Embryonic facial prominence (tissue), 1 donor: Measurements from ENCODE around the gene RIPPLY2.
"Not testable (repeated sequence)": the region's sequence is repeated elsewhere in the genome, so short reads cannot be mapped to it uniquely, and the experiment has no call there.

ENCODE experiments used
- DNase-seq: peaks from one replicate; pipeline ENCODE4 v3.0.0-alpha.2; 2016; ENCODE audit errors: extremely low spot score

Gene RIPPLY2, protein sequence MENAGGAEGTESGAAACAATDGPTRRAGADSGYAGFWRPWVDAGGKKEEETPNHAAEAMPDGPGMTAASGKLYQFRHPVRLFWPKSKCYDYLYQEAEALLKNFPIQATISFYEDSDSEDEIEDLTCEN

DNA sequence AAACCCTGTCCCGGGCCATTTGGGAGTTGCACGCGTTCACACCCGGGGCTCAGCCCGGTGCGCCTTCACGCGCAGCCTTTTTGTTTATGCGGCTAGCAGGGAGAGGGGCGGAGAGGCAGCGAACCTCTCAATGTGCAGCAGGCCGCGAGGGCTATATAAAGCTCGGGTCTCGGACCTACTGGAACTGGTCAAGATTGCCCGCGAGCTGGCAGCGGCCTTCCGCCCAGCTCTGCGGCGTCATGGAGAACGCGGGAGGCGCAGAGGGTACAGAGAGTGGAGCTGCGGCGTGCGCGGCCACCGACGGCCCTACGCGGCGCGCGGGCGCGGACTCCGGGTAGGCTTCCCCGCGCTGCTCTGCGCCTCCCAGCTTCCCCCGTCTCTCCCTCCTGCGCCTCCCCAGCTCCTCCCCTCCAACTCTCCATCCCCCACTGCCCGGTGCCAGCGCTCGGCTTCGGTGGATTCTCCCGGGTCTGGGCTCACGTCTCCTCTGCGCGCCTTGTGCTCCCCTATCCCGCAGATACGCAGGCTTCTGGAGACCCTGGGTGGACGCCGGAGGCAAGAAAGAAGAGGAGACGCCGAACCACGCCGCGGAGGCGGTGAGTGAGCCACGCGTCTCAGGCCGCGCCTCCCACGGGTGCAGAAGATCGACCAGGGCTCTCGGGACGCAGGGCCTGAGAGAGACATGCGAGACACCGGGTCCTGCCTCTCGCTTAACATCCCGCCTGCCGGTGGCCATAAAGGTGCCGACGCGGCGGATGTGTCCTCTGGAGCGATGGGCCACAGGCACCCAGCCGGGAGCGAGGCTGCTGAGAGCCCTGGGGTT, at the start of gene RIPPLY2:
TSS of gene RIPPLY2 (plus strand) at position 183 of the 823 bp plus-strand sequence. CDS start at position 240, 57 bp downstream.
- no peak for DNase-seq

DNA sequence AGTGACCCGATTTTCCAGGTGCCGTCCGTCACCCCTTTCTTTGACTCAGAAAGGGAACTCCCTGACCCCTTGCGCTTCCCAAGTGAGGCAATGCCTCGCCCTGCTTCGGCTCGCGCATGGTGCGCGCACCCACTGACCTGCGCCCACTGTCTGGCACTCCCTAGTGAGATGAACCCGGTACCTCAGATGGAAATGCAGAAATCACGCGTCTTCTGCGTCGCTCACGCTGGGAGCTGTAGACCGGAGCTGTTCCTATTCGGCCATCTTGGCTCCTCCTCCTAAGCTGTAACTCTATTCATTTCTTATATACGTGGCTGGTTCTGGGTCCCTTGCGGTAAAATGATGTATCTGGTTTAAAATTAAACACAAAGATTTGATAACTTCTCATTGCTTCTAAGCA, 49.7 kb upstream of the RIPPLY2 start:
- DNase-seq, result not testable (repeated sequence)

DNA sequence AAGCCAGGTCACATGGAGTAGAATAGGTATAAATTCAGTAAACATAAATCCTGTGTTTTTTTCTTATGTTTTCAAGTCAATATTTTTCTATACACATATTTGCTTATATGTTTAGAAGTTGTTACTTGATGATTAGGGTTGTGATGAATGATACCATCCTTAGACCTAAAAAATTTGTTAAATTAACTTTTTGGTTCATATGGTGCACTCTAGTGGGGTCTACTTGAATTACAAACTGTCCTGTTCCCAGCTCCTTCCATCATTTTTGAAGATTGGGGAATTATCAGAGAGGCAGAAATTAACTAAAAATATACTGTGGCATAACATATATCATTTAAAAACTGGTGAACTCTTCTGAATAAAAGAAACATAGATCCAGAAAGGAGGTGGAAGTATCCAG, 48.3 kb upstream of the RIPPLY2 start:
- DNase-seq, result no peak

DNA sequence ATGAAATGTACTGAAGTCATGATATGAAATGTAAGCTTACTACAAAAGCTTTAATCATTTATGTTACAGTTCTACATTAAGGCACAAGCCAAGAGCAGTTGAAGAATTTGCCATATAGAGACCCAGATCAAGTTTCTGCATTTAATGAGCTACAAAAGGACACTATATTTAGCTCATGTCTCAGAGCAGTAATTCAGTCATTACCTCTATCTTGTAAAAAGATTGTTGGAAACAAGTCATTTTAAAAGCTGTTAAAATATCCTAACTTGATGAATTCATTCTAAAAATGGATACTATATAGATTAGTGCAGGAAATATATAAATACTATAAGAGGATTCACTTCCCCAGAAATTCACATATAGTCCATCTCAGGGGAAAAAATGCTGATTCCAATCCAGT, 45.2 kb upstream of the RIPPLY2 start:
- no peak for DNase-seq

DNA sequence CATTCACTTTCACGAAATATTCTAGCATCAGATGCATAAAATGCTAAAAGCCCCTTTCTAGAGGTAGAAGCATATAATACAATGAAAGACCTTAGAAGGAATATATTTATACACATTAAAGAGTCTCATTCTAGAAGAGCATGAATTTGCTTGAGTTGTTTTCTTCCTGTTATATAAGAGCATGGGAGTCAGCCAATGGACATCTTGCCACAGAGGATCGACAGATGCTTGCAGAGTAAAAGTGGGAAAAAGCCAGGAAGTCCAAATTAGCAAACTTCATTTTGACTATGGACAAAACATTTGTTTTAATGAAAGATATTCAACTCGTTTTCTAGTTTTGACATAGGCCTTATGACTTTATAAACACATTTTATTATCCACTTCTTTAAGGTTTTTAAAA, 44.2 kb upstream of the RIPPLY2 start:
- DNase-seq, result no peak

DNA sequence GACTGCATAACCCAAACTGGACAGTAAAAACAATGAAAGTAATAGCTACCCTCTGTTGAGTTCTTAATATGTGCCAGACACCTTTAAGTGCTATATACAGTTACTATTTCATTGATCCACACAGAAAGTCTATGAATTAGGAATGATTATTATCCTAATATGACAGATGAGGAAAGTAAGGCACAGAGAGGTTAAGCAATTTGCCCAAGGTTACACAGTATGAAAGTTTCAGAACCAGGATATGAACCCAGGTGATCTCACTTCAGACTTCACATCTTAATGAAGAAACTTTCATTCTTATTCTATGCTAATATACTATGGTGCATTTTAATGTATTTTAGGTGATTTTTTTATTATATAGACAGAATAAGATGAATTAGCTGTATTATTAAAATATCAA, 40.6 kb upstream of the RIPPLY2 start:
- no peak for DNase-seq

DNA sequence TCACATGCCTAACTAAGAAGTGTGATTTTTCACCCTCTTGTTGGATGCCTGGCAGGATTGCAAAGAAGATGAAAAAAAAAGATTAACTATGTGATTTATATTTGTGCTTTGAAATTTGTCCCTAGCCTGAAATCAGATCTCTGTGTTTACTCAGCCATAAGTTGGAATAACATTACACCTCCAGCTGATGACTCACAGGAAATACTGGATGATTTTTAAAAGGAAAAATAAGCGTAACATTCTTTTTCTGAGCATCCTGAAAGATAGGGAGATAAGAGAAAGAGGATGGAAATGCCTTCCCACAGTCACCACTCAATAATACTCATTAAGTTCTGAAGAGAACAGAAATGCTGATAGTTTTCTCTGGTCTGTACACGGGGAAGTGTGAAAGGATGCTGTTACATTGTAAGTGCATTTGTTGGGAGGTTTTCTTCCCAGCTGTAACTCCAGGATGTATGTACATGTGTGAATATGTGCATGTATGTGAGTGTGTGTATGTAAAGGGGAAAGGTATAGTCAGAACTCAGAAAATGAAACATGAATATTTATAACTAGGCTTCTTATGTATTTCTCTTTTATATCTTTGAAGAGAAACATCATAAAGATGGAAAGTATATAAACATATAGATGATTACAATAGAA, 37.4 kb upstream of the RIPPLY2 start:
- DNase-seq, result no peak

DNA sequence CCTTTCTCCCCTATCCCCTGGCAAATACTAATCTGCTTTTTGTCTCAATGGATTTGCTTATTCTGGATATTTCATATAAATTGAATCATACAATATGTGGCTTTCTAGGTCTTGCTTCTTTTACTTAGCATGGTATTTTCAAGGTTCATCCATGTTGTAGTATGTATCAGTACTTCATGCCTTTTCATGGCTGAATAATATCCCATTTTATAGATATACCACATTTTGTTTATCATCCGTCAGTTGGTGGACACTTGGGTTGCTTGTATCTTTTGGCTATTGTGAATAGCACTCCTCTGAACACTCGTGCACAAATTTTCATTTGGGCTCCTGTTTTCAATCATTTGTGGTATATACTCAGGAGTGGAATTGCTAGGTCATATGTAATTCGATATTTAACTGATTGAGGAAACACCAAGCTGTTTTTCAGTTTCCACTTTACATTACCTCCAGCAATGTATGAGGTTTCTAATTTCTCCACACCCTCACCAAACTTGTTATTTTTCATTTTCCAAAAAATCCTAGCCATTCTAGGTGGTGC, 30.5 kb upstream of the RIPPLY2 start:
- DNase-seq, result no peak

DNA sequence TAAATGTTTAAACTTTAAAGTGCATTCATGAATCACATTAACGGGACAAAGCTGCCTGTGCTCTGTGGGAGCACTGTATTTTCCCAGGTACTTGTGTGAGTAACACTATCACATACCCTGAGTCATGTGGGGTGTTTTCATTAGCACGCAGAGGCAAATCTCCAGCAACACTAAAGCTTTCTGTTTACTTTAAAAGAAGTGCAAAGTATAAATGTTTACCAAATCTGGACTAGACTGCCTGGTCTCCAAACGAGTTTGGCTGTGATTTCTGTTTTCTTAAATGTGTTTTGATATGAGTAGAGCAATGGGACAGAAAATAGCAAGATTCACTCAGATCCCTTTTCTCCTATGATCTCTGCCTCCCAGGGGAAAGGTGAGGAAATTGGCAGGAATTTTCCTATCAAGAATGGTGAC, 28.8 kb upstream of the RIPPLY2 start:
- DNase-seq, result no peak

DNA sequence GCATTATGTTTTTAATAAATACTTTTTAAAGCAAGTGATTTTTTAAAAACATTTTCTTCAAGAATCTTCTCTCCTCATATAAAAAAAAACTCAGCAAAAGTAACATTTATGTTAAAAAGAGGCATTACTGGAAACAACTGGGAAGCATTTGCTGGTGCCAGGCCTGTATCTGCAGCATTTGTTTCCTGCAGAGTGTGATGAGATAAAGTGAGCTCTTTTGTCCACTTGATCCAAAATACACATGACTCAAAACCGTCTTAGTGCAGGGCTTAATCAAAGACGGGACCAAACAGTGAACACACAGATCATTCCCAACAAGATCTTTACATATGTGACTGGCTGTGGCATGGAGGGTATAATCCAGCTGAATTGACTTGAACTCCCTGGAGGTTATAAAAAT, 28.3 kb upstream of the RIPPLY2 start:
- no peak for DNase-seq

DNA sequence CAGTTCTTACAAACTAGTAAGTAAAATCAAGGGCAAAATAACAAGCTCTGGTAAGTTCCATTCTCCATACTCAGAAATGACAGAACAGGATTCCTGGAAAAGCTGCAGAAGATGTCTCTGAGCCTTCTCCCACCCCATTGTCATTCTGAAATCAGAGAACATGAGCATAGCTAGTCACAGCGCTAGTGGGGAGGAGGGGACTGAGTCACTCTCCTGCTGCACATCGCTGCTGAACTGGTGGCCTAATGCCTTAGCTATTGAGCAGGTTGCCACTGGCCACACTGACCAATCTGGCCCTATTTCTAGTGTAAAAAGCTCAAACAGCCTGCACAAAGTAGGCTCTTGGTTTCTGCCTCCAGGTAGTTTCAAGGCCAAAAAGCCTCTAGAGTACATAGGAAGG, 26.1 kb upstream of the RIPPLY2 start:
- DNase-seq, result no peak

DNA sequence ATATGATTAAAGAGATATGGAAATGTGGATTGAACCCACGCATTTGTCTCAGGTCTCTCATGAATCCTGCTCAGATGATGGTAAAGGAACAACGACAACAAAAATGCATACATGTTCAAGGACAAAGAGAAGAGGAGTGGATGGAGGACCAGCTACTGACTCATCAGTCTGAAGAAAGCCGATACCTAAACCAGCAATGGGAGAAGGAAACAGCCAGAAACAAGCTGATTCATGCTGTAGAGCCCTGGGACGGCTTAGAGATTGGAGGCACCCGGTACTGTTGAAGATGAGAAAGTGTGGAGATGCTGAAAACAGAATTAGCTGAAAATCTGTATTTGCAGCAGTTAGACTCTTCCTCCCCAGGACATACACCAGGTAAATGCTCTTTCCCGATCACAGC, 14.4 kb upstream of the RIPPLY2 start:
- DNase-seq, result no peak

DNA sequence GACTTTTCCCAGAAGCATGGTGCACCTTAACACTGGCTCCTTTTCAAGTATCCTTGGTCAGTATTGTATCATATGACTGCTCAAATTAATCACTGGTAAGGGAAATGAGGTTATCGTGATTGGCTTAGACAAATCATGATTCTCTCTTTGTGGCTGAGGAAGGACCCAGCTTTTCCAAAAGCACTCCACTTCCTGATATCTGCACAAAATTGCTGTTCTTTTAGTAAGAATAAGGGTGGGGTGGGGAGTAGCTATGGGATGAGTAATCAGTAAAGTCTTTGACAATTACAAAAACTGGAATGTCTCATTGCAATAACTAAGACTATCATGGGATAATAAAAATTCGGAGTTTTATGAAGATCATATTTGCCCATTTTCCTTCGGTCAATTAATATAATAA, 9.0 kb upstream of the RIPPLY2 start:
- no peak for DNase-seq

DNA sequence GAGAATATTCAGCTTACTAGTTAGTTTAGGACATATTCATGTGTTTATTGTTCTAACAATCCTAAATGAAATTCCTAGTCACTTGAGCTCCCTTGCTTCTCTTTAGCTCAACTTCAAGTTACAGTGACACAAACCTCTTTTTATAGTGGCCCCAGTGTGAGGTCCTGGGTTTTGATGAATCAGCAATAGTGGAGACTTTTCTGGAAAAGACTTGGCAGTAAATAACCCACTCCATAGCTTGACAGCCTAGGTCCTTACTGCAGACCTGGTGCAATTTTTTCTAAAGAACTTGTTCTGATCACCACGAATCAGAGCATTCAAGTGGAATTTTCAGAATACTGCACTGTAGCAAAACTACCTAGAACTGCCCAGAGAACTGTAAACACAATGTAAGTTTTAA, 6.9 kb upstream of the RIPPLY2 start:
- no peak for DNase-seq

DNA sequence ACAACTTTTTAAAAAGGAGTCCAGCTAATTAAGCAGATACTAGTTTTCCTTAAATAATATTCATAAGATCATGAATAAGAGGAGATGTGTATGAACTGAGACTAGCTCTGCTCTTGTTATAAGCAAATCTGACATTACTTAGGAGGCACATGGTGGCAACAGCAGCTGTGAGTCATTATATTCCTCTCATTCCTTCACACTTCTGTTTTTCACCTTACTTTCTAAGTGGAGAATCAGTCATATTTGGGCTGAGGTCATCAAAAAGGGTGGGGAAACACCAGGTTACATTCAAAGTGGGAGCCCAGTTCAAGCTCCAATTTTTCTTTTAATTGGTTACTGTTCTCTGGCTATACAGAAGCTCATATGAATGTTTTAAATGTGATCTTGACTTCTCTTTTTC, 6.0 kb upstream of the RIPPLY2 start:
- DNase-seq, result no peak

DNA sequence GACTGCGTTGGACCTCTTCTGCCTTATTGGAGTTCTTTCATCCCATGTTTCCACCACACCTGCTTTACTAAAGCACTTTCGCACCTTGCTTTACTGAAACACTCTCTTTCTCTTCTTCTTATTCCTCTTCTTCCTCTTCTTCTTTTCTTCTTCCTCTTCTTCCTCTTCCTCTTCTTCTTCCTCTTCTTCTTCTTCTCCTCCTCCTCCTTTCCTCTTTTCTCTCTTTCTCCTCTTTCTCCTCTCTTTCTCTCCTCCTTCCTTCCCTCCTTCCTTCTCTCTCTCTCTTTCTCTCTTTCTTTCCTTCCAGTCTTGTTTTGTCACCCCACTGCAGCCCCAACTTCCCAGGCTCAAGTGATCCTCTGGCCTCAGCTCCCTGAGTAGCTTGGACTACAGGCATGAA, 4.0 kb upstream of the RIPPLY2 start:
- no peak for DNase-seq

DNA sequence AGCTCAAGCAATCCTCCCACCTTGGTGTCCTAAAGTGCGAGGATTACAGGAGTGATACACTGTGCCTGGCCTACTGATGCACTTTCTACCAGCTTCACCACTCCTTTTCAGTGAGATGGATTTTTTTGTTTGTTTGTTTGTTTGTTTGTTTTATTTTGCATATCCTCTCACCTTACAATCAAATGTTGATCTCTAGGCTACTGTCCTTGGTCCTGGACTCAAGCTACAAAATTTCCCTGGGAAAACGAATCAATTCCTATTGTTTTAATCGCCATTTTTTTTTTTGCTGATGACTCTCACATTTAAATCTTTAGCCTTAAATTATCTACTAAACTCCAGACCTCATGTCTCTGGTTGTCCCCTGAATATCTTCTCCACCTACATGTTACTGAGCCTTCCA, 3.5 kb upstream of the RIPPLY2 start:
- no peak for DNase-seq

DNA sequence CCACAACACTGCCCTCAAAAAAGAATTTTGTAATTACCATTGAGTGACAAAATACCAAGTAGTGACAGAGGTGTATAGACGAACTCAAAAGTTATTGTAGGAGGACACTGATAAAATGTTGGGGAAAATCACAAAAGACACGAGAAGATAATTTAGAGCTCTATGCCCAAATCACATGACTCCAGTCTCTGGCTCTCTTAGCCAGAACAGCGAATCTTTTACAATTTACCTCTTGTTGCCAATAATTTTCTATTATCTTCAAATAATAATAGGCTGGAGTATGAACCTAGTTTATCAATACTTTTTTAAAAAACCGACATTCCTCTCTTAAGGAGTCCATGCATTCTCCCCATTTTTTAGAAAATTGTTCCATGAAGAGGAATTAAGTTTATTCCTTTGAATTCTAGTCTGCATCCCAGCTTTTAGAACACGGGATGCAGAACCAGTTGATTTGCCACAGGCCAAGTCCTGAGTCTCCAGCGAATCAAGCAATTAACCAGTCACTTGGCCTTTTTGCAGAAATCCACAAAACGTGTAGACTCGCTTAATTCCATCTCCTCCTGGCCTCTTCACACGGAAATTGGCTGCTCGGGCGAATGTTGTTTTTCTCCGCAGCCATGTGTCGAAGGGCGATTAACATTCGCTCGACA, 507 bp upstream of the RIPPLY2 start:
- DNase-seq, result no peak

DNA sequence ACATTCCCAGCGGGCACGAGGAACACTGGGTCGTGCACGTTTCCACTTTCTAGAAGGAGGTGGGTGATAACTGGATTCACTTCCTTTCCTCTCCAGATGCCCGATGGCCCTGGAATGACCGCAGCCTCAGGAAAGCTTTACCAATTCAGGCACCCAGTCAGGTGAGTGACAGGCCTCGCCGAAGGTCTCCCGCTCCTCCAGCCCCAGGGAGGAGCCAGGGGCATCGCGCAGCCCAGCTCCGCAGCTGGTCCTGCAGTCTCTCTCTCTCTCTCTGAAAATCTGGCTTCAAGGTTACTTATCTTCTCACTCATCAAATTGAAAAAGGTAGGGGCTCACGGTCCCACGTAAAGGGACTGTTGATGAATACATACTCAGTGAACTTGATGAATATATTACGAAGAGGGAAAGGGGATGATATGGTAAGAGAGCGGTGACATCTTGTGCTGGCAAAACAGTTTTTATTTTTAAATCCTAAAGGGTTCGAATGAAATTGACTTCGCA, 891 bp downstream of the RIPPLY2 start:
- DNase-seq, result no peak

DNA sequence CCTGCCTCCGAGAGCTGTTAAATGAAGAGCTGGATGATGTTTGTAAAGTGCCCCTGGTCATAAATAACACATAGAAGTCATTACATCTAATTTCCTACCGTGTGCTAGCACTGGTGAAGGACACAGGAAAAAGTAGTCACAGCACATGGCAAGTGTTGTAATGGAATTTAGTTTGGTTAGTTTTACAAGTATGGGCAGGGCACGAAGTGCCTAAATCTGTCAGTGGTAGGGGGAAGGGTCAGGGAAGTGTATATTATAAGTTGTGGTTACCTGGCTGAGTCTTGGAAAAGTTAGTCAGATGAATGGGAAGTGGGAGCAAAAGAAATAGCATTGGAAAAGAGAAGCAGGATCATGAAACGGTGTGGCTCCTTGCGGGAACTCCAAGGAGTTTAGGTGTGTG, 1.6 kb downstream of the RIPPLY2 start:
- DNase-seq, result no peak

DNA sequence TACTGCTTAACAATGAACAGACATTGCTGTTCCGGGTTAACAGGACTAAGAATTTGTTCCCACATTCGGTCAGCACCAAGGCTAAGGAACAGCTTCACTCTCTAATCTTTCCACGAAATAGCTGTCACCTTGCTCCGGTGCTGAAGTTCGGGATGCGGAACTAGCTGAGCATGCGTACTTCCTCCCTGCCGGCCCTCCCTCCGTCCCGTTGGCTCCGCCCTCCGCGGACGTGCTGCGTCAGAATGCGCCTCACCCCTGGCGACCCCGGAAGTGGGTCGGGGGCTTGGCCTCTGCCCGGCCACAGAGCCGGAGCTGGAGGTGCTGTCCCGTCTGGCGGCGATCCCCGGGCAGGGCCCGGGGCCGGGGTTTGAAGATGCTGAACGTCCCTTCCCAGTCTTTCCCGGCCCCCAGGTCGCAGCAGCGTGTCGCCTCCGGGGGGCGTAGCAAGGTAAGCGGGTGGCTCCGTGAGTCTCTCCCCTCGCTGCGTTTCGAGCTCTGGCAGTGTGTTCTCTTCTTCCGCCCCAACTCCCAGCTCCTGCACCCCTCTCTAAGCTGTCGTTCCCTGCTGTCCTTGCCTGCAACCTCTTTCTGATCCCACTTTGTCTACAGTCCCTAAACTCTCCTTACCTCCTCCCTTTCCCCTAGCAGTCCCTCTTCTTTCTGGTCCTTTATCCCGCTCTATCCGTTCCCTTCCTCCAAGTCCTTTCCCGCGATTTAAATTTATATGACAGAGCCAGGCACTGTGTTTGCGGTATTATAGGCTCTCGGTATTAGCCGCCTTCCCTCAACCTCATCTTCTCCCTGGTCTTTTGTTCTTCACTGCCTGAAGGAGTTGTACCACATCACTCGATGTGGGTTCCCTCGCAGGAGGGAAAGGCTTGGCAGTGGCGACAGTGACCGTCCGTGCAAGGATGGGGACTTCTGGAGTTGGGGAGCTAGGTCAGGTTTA, 6.5 kb downstream of the RIPPLY2 start, which contains the start of gene CYB5R4:
TSS of gene CYB5R4 (plus strand) at position 280 of the 949 bp plus-strand sequence. CDS start at position 374, 94 bp downstream.
- peak; percentile 89 for DNase-seq
